LNCAP (cell line): ENCODE data around the gene ZRANB3.

ENCODE experiments used
- TF ChIP-seq, protein P1 (sequence below): fragments of 450-650 bp; IDR thresholded peaks from 2 replicates; pipeline ENCODE4 v1.5.1; 2017; ENCODE audit warnings: mild to moderate bottlenecking

The ZRANB3 gene

DNA sequence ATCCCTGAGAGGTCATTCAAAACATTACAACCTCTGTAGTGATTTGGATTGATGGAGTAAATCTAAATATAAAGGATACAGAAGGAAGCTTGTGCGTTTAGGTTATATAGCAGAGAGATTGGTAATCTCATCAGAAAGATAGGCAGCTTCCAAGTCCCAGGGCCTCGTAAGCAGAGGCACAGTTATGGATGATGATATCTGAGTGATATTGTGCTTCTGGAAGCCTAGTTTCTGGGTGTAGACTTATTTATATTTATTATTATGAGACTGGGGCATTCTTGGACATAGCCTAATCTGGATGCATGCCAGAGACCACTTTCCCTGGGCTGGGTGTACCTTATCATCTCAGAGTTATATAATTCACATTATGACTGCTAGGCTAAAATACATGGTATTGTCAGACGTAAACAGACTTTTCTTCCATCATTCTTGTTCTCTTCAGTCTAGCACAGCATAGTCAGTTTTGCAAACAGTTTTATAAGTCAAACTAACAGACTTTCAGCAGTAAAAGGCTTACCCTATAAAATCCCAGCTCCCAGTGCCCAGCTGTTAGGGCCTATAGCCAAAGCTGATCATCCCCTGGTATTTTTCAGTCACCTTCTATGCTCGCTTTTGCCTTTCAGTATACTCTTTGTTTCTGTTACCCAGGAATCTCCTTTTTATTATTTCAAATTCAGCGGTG lies 431.1 kb downstream of the ZRANB3 start:
- TF ChIP-seq, protein P1, sequence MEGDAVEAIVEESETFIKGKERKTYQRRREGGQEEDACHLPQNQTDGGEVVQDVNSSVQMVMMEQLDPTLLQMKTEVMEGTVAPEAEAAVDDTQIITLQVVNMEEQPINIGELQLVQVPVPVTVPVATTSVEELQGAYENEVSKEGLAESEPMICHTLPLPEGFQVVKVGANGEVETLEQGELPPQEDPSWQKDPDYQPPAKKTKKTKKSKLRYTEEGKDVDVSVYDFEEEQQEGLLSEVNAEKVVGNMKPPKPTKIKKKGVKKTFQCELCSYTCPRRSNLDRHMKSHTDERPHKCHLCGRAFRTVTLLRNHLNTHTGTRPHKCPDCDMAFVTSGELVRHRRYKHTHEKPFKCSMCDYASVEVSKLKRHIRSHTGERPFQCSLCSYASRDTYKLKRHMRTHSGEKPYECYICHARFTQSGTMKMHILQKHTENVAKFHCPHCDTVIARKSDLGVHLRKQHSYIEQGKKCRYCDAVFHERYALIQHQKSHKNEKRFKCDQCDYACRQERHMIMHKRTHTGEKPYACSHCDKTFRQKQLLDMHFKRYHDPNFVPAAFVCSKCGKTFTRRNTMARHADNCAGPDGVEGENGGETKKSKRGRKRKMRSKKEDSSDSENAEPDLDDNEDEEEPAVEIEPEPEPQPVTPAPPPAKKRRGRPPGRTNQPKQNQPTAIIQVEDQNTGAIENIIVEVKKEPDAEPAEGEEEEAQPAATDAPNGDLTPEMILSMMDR: no peak

DNA sequence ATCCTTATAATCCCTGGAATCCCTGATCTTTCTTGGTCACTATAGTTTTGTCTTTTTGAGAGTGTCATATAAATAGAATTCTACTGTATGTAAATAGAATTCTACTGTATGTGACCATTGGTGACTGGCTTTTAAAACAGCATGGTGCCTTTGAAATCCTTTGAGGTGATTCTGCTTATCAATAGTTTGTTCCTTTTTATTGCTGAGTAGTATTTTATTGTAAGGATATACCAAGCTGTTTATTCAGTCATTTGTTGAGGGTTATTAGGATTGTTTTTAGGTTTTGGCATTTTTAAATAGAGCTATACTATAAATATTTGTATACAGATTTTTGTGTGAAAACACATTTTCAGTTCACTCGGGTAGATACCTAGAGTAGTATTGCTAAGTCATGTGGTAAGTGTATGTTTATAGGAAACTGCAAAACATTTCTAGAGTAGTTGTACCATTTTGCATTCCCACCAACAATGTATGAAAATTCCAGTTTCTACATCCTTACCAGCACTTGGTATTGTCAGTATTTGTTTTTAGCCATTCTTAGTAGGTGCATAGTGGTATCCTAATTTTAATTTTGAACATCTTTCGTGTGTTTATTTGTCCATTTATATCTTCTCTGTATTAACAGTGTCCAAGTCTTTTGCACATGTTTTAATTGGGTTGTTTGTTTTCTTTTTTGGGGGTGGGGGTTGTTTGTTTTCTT lies 433.3 kb downstream of the ZRANB3 start:
- TF ChIP-seq, protein P1: no peak

DNA sequence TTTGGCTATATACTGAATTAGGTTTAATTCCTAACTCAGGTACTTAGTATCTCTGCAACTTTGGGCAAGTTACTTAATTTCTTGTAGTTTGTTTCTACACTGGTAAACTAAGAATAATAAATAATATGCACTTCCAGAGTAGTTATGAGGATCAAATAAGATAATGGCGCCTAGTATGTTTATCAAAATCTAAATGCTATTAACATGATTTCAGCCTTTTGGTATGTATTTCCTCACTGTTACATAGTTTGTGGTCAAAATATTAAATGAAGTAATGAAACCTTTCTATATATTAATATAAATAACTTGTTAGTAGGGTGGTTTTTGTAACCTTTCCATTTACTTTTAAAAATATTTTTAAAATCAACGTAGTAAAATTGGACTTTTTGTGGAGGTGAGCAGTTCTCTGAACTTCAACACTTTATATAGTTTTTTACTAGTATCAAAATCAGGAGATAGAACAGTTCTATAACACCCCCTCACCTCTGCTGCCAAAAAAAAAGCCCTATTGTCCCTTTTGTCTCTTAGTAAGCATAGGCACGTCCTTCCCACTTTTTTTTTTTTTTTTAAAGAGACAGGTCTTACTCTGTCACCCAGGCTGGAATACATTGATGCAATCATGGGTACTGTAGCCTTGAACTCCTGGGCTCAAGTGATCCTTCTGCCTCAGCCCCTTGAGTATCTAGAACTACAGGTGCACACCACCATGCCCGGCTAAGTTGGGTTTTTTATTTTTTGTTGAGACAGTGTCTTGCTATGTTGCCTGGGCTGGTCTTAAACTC lies 434.2 kb downstream of the ZRANB3 start:
- TF ChIP-seq, protein P1: no peak

DNA sequence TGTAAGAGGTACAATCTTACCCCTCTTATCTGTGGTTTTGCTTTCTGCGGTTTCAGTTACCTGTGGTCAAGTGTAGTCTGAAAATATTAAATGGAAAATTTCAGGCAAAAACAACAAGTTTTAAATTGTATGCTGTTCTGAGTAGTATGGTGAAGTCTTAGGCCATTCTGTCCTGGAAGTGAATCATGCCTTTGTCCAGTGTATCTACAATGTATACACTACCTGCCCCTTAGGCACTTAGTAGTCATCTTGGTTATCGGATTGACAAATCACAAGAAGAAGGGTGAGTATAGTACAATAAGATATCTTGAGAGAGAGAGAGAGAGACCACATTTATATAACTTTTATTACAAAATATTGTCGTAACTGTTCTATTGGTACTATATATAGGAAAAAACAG lies 435.4 kb downstream of the ZRANB3 start:
- TF ChIP-seq, protein P1: no peak

DNA sequence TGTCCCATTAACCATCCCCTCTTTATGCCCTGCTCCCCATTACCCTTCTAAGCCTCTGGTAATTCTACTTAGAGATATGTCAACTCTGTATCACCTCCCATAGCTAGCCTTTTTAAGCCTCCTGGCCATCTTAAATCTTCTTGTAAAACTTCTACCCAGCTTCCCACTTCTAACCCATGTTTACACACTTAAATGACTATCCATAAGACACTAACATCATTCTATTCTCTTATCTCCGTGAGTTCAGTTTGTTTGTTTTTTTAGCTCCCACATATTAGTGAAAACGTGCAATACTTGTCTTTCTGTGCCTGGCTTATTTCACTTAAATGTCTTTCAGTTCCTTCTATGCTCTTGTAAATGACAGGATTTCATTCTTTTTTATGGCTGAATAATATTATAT lies 436.5 kb downstream of the ZRANB3 start:
- TF ChIP-seq, protein P1: no peak

DNA sequence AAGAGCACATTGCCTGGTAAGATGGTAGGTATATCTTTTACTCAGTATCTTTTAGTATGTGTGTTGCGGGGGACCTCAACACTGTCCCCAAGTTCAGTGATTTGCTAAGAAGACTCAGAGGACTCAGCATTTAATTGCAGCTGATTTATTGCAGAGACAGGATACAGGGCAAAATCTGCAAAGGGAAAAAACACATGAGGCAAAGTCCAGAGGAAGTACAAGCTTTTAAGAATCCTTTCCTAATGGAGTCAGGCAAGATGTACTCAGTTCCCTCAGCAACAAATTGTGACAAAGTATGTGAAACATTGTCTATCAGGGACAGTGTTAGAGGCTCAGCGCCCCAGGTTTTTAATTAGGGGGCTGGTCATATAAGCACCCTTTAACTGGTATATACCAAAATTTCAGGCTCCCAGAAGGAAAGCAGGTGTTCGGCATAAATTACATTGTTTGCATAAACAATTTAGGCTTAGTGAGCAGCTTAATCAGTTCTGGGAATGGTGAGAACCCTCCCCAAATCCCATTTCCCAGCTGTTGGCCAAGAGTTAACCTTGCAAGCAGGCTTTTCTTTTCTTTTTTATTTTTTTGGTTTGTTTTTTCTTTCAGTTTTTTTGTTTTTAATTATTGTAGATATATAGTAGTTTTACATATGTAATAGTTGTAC lies 437.2 kb downstream of the ZRANB3 start:
- TF ChIP-seq, protein P1: no peak

DNA sequence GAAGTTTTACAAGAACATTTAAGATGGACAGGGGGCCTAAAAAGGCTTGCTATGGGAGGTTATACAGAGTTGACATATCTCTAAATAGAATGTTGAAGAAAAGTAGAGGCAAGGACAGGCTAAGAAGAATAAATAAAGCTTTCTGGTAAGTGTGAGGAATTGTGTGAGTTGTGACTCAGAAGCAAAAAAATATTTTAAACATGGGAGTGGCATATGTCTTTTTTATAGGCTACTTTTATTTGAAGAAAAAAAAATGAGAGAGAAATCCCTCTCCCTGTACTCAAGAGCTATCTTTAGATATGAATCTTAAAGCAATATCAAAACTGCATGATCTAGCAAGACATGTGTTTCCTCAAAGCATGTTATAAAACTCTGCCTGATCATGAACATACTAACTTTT lies 437.8 kb downstream of the ZRANB3 start:
- TF ChIP-seq, protein P1: no peak
